ENCODE measurements around the gene ANKRD40.
A peak's percentile ranks its signal among the peaks of the same experiment; 100 is the strongest.

ANKRD40 gene

DNA sequence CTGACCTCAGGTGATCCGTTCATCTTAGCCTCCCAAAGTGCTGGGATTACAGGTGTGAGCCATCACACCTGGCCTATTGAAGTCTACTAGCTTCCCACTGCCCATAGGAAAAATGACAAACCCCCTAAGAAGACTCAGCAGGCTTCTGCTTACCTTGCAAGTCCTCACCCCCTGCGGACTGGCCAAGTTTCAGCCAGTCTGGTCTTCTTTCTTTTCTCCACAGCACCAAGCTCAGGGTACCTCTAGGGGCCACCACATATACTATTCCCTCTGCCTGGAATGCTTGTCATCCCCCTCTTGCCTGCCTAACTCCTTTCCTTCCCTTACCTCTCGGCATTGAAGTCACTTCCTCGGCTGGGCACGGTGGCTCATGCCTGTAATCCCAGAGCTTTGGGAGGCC, 41.9 kb downstream of the ANKRD40 start:
- no peak for DNase-seq (ENCODE audit: low read depth)
- TF ChIP-seq, protein P1, sequence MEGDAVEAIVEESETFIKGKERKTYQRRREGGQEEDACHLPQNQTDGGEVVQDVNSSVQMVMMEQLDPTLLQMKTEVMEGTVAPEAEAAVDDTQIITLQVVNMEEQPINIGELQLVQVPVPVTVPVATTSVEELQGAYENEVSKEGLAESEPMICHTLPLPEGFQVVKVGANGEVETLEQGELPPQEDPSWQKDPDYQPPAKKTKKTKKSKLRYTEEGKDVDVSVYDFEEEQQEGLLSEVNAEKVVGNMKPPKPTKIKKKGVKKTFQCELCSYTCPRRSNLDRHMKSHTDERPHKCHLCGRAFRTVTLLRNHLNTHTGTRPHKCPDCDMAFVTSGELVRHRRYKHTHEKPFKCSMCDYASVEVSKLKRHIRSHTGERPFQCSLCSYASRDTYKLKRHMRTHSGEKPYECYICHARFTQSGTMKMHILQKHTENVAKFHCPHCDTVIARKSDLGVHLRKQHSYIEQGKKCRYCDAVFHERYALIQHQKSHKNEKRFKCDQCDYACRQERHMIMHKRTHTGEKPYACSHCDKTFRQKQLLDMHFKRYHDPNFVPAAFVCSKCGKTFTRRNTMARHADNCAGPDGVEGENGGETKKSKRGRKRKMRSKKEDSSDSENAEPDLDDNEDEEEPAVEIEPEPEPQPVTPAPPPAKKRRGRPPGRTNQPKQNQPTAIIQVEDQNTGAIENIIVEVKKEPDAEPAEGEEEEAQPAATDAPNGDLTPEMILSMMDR (conservative IDR thresholded peaks at IDR 0.05; ENCODE audit: low read depth, low read length): no peak
- no peak overlapping the region for H3K4me3 ChIP-seq (ENCODE audit: low read length)

GRCh38 chr17:50664788-50665458, 42.8 kb downstream of the ANKRD40 start:
- no peak for DNase-seq (ENCODE audit: low read depth)
- TF ChIP-seq, protein P1 (conservative IDR thresholded peaks at IDR 0.05; ENCODE audit: low read depth, low read length): no peak
- H3K4me3 ChIP-seq (ENCODE audit: low read length): no peak overlapping the region

DNA sequence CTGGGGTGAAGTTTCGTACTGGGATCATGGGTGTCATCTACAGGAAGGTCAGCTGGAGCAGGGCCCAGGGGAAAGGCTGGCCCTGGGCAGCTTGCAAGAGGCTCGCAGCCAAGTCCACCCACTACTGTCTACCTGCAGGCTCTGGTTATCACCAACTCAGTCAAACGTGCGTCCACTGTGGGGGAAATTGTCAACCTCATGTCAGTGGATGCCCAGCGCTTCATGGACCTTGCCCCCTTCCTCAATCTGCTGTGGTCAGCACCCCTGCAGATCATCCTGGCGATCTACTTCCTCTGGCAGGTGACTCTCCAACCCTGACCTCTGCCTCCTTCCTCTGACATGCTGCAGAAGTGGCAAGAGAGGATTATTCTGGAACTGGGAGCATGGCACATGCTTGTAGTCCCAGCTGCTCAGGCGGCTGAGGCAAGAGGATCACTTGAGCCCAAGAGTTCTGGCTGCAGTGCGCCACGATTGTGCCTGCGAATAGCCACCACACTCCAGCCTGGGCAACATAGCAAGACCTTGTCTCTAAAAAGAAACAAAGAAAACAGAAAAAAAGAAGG, 43.8 kb downstream of the ANKRD40 start:
- TF ChIP-seq, protein P1 (conservative IDR thresholded peaks at IDR 0.05; ENCODE audit: low read depth, low read length): no peak
- DNase-seq (ENCODE audit: low read depth): no peak
- H3K4me3 ChIP-seq (ENCODE audit: low read length): no peak overlapping the region

- TF ChIP-seq, protein P1 (conservative IDR thresholded peaks at IDR 0.05; ENCODE audit: low read depth, low read length): no peak
- no peak for DNase-seq (ENCODE audit: low read depth)
- no peak overlapping the region for H3K4me3 ChIP-seq (ENCODE audit: low read length)
Observed at GRCh38 chr17:50662632-50663225, 45.0 kb downstream of the ANKRD40 start.

GRCh38 chr17:50661795-50662391, 45.8 kb downstream of the ANKRD40 start:
- no peak overlapping the region for H3K4me3 ChIP-seq (ENCODE audit: low read length)
- TF ChIP-seq, protein P1 (conservative IDR thresholded peaks at IDR 0.05; ENCODE audit: low read depth, low read length): no peak
- DNase-seq (ENCODE audit: low read depth): peak; percentile 51

DNA sequence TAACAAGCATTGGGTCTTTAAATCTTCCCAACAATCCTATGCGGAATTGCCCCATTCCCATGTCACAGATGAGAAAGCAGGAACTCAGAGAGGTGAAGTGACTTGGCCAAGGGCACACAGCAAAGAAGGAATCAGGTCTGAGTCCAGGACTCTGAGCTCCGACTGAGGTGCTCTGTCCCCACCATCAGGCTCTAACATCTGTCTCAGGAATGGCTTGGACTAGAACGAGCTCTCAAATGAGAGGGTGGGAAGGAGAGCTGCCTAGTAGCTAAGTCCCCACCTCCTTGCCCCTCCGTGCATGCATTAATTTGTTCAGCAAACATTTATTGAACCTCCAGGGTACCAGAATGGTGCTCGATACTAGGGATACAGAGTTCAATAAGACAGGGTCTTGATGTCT, 46.4 kb downstream of the ANKRD40 start:
- H3K4me3 ChIP-seq (ENCODE audit: low read length): no peak overlapping the region
- TF ChIP-seq, protein P1 (conservative IDR thresholded peaks at IDR 0.05; ENCODE audit: low read depth, low read length): no peak
- DNase-seq (ENCODE audit: low read depth): no peak
